A549 treated with DMSO at 1 μM for 4 hours (cell line): ENCODE measurements around the gene OR52K2. TPM values are rescaled to one million over a fixed set of nuclear protein-coding genes. Genes with fewer than 3 reads are reported as not detected.

Experiments used
- total RNA-seq: library from RNA; stranded (reverse); fragments of 200-300 nt; extraction: Qiagen RNA extraction; gene quantifications from 5 replicates; pipeline ENCODE4 v1.2.3, GENCODE V29; 2022; ENCODE audit warnings: low read depth

OR52K2 gene
- not detected in 5 replicates for total RNA-seq

GRCh38 chr11:4448995-4449394 is at the start of gene OR52K2:
OR52K2 (plus strand) TSS chr11:4449295; CDS start chr11:4449340, 45 bp downstream.

GRCh38 chr11:4482445-4482844 is 33.4 kb downstream of the OR52K2 start, which contains the start of gene OR52K1:
OR52K1 (plus strand) TSS chr11:4482646; CDS start chr11:4488901, 6,255 bp downstream.

Other genes with a start within 250 kb of the OR52K2 start
- not detected in 5 replicates for gene OR52B4, start 80.9 kb upstream of the OR52K2 start, total RNA-seq
- gene TRIM21, start 55.6 kb upstream of the OR52K2 start, total RNA-seq: 16.7 to 21.8 TPM (median 21.2 TPM) in 5 replicates
- gene OR52K1, start 33.4 kb downstream of the OR52K2 start, total RNA-seq: not detected in 5 replicates
- gene OR52M1, start 95.9 kb downstream of the OR52K2 start, total RNA-seq: not detected in 5 replicates
- not detected in 5 replicates for gene OR52I2, start 132.4 kb downstream of the OR52K2 start, total RNA-seq
- not detected in 5 replicates for gene OR52I1, start 144.7 kb downstream of the OR52K2 start, total RNA-seq
- gene TRIM68, start 158.9 kb downstream of the OR52K2 start, total RNA-seq: 8.7 to 11.7 TPM (median 10.6 TPM) in 5 replicates
- not detected in 5 replicates for gene OR51D1, start 188.2 kb downstream of the OR52K2 start, total RNA-seq
- not detected in 5 replicates for gene OR51E1, start 194.7 kb downstream of the OR52K2 start, total RNA-seq
- gene OR51E2, start 248.6 kb downstream of the OR52K2 start, total RNA-seq: not detected in 5 replicates